GM12801 (cell line): ENCODE measurements around the gene KLHL35.

ENCODE experiments used
- TF ChIP-seq, protein P1 (sequence below): IDR thresholded peaks from one replicate; pipeline ENCODE4 v1.5.1; 2011; ENCODE audit warnings: control low read depth; ENCODE audit not compliant: insufficient read length; ENCODE audit errors: extremely low read depth

Gene KLHL35

DNA sequence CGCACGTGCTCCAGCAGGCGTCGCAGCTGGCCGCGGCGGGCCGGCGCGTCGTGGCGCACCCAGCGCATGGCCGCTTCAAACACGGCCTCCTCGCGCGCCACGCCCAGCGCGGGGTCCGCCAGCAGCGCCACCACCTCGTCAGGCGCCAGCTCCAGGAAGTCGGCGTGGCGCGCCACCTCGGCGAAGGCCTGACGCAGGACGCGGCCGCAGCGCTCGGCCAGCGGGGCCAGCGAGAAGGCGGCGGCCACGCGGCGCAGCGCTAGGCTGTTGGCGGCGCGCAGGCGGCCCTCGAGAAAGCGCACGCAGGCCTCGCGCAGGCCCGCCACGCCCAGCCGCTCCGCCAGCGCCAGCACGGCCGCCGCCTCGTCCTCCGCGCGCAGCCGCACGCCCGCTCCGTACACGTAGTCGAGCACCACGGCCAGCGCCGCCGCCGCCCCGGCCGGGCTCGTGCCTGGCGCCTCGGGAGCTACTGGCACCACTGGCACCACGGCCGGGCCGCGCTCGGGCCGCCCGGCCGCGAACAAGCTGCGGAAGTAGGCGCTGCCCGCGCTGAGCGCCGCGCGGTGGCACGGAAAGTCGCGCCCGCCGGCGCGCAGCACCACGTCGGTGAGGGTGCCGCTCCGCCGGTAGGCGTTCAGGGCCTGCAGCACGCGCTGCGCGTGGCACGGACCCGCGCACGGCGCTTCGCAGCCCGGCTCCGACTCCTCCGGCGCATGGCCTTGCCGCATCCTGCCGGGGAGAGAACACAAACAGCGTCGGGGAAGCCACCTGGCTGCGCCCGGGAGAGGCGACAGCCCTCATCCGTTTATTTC, 2.9 kb downstream of the KLHL35 start:
- TF ChIP-seq, protein P1, sequence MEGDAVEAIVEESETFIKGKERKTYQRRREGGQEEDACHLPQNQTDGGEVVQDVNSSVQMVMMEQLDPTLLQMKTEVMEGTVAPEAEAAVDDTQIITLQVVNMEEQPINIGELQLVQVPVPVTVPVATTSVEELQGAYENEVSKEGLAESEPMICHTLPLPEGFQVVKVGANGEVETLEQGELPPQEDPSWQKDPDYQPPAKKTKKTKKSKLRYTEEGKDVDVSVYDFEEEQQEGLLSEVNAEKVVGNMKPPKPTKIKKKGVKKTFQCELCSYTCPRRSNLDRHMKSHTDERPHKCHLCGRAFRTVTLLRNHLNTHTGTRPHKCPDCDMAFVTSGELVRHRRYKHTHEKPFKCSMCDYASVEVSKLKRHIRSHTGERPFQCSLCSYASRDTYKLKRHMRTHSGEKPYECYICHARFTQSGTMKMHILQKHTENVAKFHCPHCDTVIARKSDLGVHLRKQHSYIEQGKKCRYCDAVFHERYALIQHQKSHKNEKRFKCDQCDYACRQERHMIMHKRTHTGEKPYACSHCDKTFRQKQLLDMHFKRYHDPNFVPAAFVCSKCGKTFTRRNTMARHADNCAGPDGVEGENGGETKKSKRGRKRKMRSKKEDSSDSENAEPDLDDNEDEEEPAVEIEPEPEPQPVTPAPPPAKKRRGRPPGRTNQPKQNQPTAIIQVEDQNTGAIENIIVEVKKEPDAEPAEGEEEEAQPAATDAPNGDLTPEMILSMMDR: no peak

DNA sequence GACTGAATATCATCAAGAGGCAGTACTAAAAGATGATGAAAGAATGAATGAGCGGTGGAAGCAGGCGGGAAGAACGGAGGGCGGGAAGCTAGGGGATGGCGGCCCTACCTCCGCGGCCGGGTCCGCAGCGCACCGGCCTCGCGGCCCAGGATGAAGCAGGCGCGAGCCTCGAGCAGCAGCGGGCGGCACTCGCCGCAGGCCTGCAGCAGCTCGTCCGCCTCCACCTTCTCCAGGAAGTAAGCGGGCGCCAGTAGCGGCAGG, 3.4 kb downstream of the KLHL35 start:
- TF ChIP-seq, protein P1: no peak

DNA sequence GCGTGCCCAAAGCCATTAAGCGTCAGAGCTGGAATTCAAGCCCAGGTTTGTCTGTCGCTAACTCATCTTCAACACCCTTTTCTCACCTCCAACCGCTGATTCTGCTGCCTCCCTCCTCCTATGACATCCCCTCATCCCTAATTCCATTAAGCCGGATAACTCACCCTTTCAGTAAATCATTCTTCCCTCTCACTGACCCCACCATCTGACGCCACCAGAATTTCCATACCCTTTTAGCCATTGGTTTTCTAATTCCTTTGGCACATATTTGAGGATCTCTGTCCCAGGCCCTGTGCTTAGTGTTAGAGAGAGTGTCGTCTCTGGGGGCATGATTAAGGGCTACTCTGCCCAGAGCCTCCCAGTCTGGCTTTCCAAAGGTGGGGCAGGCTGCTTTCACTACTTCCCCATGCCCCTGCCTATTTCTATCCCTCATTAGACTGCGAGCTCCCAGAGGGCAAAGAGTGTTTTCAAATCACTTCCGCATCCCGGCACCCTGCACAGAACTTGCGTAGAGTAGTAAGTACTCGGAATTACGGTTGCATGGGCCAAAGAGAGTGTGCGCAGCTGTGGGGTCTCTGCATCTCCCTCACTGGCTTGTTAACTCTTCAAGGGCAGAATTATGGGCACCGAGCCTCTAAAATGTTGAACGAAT, 3.9 kb downstream of the KLHL35 start:
- TF ChIP-seq, protein P1: no peak

DNA sequence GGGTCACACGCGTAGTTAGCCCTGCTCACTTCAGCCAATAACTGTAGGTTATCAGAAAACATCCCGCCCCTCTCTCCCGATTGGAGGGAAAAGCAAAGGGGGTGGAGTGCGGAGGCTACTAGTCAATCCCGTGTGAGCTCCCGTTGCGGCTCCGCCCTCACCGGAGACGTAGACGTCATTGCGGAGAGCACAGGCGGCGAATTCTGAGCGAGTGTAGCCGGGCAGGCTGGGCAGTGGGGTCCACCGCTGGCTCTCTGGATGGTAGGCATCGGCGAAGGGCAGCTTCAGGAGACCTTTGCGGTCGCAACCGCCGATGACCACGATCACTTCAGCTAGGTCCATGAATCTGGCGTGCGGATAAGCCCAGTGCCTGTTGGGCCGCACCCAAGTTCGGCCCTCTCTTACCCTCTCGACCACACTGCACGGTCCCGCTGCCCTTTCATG, 4.7 kb downstream of the KLHL35 start:
- TF ChIP-seq, protein P1: no peak

DNA sequence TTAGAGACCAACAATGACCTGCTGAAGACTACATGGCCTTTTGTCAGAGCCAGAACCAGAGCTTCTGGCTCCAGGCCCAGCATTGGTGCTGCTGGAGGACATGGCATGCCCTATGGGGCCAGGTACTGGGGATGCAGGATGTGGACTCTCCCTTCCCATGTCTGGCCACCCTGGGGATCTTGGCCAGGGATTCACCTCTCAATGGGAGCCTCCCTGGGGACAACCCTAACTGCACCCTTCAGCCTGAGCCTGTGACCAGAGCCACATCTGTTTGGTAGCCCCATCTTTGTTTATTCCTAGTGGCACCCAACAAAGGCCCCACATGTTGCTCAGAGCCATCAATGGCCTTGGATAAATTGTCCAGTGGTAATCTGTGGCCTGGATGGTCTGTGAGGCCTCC, 5.8 kb downstream of the KLHL35 start:
- TF ChIP-seq, protein P1: no peak

DNA sequence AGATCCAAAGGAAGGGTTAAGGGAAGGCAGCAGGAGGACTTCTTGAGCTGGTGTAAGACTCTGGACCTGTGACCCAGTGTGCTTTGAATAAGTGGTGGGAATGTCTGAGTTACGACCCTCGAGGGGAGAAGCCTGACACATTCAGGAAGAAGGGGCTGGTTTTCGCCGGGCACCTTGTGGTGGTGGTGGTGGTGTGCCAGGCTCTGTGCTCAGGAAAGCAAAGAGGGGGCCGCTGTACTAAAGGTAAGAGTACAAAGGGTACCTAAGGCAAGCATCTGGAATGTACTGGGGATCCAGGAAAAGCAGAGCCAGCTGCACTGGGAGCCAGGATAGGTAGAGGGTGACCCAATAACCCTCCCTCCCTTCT, 6.3 kb downstream of the KLHL35 start:
- TF ChIP-seq, protein P1: no peak

DNA sequence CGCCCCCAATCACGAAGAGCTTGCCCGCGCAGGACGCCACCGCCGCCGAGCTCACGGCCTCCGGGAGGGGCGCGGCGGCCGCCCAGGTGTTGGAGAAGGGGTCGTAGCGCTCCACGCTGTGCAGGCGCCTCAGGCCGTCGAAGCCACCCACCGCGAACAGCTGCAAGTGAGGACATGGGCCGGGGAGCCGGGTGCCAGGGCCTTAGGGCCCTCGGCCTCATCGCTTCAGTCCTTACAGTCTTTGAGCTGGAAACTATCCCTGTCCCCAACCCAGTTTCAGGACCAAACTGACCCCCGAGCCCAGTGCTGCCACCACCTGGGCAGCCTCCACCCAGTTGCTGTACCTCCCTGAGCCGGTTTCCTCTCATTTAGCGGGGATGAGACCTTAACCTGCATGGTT, 7.6 kb downstream of the KLHL35 start:
- TF ChIP-seq, protein P1: no peak
